Measurements from ENCODE around the gene PFDN4.

Gene PFDN4

DNA sequence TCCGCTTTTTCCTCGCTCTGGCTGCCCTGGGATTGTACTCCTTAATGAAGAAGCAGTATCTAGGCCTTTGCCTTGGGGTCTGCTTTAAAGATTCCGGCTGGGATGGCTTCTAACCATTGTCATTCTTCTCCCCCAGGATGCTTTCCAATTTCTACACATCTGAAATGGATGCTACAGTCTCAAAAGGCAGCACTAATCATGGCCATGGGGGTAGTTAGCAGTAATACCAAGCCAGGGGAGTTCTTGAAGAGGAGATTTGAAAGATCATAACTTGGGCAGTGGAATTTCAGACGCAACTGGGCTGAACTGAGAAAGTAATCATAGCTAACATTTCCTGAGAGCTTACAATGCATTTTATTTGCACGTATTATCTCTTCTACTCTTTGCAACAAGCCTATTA, 3.4 kb upstream of the PFDN4 start:
- Histone ChIP-seq H3K9me3 (ENCODE audit: insufficient read depth, low read length) (no peaks in the 10 kb centered on the region), H3K79me2 (ENCODE audit: insufficient read depth, low read length) (no peaks in the 10 kb centered on the region), H3F3A (ENCODE audit: insufficient read depth) (no peaks in the 10 kb centered on the region), H3K27me3 (ENCODE audit: low read length) (no peaks in the 10 kb centered on the region), H3K9me2 (replicated peaks; ENCODE audit: insufficient read depth, low read length) (no peaks in the 10 kb centered on the region), H4K20me1 (ENCODE audit: low read depth, low read length) (no peaks in the 10 kb centered on the region), H2AFZ (ENCODE audit: low read depth, low read length, severe bottlenecking) (no peak overlapping the region), H3K27ac (ENCODE audit: low read depth, low read length) (no peak overlapping the region), H3K36me3 (ENCODE audit: low read length) (no peaks in the 10 kb centered on the region), H3K9ac (ENCODE audit: low read length) (no peak overlapping the region), H3K4me2 (ENCODE audit: low read depth, low read length, poor library complexity, severe bottlenecking) (no peak overlapping the region), H3K4me3 (ENCODE audit: insufficient read depth, low read length, poor library complexity, severe bottlenecking) (no peak overlapping the region)
- TF ChIP-seq, protein P1, sequence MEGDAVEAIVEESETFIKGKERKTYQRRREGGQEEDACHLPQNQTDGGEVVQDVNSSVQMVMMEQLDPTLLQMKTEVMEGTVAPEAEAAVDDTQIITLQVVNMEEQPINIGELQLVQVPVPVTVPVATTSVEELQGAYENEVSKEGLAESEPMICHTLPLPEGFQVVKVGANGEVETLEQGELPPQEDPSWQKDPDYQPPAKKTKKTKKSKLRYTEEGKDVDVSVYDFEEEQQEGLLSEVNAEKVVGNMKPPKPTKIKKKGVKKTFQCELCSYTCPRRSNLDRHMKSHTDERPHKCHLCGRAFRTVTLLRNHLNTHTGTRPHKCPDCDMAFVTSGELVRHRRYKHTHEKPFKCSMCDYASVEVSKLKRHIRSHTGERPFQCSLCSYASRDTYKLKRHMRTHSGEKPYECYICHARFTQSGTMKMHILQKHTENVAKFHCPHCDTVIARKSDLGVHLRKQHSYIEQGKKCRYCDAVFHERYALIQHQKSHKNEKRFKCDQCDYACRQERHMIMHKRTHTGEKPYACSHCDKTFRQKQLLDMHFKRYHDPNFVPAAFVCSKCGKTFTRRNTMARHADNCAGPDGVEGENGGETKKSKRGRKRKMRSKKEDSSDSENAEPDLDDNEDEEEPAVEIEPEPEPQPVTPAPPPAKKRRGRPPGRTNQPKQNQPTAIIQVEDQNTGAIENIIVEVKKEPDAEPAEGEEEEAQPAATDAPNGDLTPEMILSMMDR (IDR thresholded peaks at IDR 0.05; ENCODE audit: insufficient read depth, low read length, poor library complexity, severe bottlenecking), result no peak
- TF ChIP-seq EZH2phosphoT487 (conservative IDR thresholded peaks at IDR 0.05; ENCODE audit: low read length), result no peak

DNA sequence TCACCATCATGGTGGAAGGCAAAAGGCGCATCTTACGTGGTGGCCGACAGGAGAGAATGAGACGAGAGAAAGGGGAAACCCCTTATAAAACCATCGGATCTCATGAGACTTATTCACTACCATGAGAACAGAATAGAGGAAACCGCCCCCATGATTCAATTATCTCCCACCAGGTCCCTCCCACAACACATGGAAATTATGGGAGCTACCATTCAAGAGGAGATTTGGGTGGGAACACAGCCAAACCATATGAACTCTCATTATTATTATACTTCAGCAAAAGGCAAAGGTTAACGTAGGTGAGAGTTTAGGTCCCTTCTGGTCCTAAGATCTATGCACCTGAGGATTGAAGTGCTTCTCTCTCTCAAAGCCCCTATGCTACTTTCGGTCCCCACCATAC, 2.4 kb upstream of the PFDN4 start:
- Histone ChIP-seq H3K4me3 (ENCODE audit: insufficient read depth, low read length, poor library complexity, severe bottlenecking) (no peak overlapping the region), H3K27me3 (ENCODE audit: low read length) (no peaks in the 10 kb centered on the region), H3K79me2 (ENCODE audit: insufficient read depth, low read length) (no peaks in the 10 kb centered on the region), H3K4me2 (ENCODE audit: low read depth, low read length, poor library complexity, severe bottlenecking) (no peak overlapping the region), H4K20me1 (ENCODE audit: low read depth, low read length) (no peaks in the 10 kb centered on the region), H3K9me2 (replicated peaks; ENCODE audit: insufficient read depth, low read length) (no peaks in the 10 kb centered on the region), H3K9ac (ENCODE audit: low read length) (no peak overlapping the region), H3F3A (ENCODE audit: insufficient read depth) (no peaks in the 10 kb centered on the region), H2AFZ (ENCODE audit: low read depth, low read length, severe bottlenecking) (no peak overlapping the region), H3K27ac (ENCODE audit: low read depth, low read length) (no peak overlapping the region), H3K9me3 (ENCODE audit: insufficient read depth, low read length) (no peaks in the 10 kb centered on the region), H3K36me3 (ENCODE audit: low read length) (no peaks in the 10 kb centered on the region)
- no peak for TF ChIP-seq EZH2phosphoT487 (conservative IDR thresholded peaks at IDR 0.05; ENCODE audit: low read length)
- TF ChIP-seq, protein P1 (IDR thresholded peaks at IDR 0.05; ENCODE audit: insufficient read depth, low read length, poor library complexity, severe bottlenecking), result no peak

DNA sequence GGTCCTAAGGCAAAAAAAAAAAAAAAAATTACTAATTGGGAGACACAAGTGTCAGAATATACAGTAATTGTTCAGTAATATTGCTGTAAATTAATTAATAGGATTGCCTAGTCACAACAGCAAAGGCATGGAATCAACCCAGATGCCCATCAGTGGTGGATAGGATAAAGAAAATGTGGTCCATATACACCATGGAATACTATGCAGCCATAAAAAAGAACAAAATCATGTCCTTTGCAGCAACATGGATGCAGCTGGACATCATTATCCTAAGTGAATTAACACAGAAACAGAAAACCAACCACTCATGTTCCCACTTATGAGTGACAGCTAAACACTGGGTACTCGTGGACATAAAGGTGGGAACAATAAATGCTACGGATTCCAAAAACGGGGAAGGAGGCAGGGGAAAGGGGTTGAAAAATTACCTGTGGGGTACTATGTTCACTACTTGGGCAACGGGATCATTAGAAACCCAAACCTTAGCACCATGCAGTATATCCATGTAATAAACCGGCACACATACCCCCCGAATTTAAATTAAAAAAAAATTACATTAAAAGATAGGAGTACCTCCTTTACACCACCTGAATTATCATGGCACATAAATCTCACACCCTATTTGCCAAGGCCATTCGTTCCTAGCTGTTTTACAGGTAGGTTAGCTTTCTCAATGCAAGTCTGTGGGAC, 689 bp upstream of the PFDN4 start:
- Histone ChIP-seq H4K20me1 (ENCODE audit: low read depth, low read length) (no peaks in the 10 kb centered on the region), H3K36me3 (ENCODE audit: low read length) (no peaks in the 10 kb centered on the region), H3K9ac (ENCODE audit: low read length) (peak overlapping the region; percentile 77; the same call in 1 of the 2 replicates), H3K27ac (ENCODE audit: low read depth, low read length) (no peak overlapping the region), H3K4me2 (ENCODE audit: low read depth, low read length, poor library complexity, severe bottlenecking) (peak overlapping the region; percentile 81), H3K4me3 (ENCODE audit: insufficient read depth, low read length, poor library complexity, severe bottlenecking) (peak overlapping the region; percentile 73), H3K9me2 (replicated peaks; ENCODE audit: insufficient read depth, low read length) (no peaks in the 10 kb centered on the region), H3F3A (ENCODE audit: insufficient read depth) (no peaks in the 10 kb centered on the region), H3K79me2 (ENCODE audit: insufficient read depth, low read length) (no peaks in the 10 kb centered on the region), H2AFZ (ENCODE audit: low read depth, low read length, severe bottlenecking) (peak overlapping the region; percentile 91), H3K9me3 (ENCODE audit: insufficient read depth, low read length) (no peaks in the 10 kb centered on the region), H3K27me3 (ENCODE audit: low read length) (no peaks in the 10 kb centered on the region)
- no peak for TF ChIP-seq EZH2phosphoT487 (conservative IDR thresholded peaks at IDR 0.05; ENCODE audit: low read length)
- TF ChIP-seq, protein P1 (IDR thresholded peaks at IDR 0.05; ENCODE audit: insufficient read depth, low read length, poor library complexity, severe bottlenecking), result no peak
